K562 (cell line): ENCODE data around the gene TMEM116. TPM values are rescaled to one million over a fixed set of nuclear protein-coding genes. Genes with fewer than 3 reads are reported as not detected.
A peak's percentile ranks its signal among the peaks of the same experiment; 100 is the strongest.

Experiments
- ATAC-seq: fragments of 200-7000 bp; cut with Tn5 transposase; 3 replicates; pipeline ENCODE4 v1.9.1; 2020; ENCODE audit warnings: moderate library complexity
- BruUV-seq: library from RNA; stranded (reverse); fragments of 400-500 nt; replicated peaks from 2 replicates; lab custom pipeline; 2021; lab: Mats Ljungman, UMichigan
- CTCF ChIA-PET: fragments of 300-600 bp; formaldehyde crosslinking; extraction: SDS; loops from one replicate; lab custom pipeline; 2021; ENCODE audit warnings: low intra/inter-chr PET ratio; lab: Yijun Ruan, JAX
- POLR2A ChIA-PET: fragments of 300-600, 350-650 bp; sonication (Branson Sonifier 250); formaldehyde crosslinking; extraction: SDS; loops from one replicate; lab custom pipeline; 2021; ENCODE audit warnings: antibody characterized with exemption, inconsistent platforms; lab: Yijun Ruan, JAX
- DNase-seq, 4 experiments: peaks; one replicate each; pipeline versions ENCODE4 v3.0.0 to v3.0.0-alpha.2; 2011 to 2018; ENCODE audit warnings: low spot score in 3 of 4, mixed read lengths in 3 of 4; ENCODE audit errors: extremely low read depth in 1 of 4
- FAIRE-seq: peaks from 2 replicates; lab custom pipeline; 2011; peaks lifted over from hg19 to GRCh38; lab: Jason Lieb, UNC
- H2AFZ ChIP-seq: 2 replicates; pipeline ENCODE4 v1.6.0; 2011; ENCODE audit warnings: low read depth, low read length, control low read depth, inconsistent platforms
- H3K27ac ChIP-seq: fragments of 200-600 bp; 3 replicates; pipeline ENCODE4 v1.8.0; 2011; ENCODE audit warnings: low read depth, mild to moderate bottlenecking, control low read depth, inconsistent platforms, low read length, moderate library complexity, mixed read lengths; ENCODE audit errors: extremely low read depth
- H3K27me3 ChIP-seq, 2 experiments: fragments of 300-600 bp in 1 of 2; 2 replicates in 1 of 2; 3 replicates in 1 of 2; pipeline versions ENCODE4 v1.6.0 to v1.8.0; 2011; ENCODE audit warnings: inconsistent platforms in 2 of 2, low read length in 2 of 2, mild to moderate bottlenecking in 1 of 2, mixed read lengths in 1 of 2, moderate library complexity in 1 of 2; ENCODE audit not compliant: control insufficient read depth in 2 of 2, insufficient read depth in 2 of 2
- H3K36me3 ChIP-seq: fragments of 300-600 bp; 3 replicates; pipeline ENCODE4 v1.8.0; 2011; ENCODE audit warnings: mild to moderate bottlenecking, low read length, inconsistent platforms; ENCODE audit not compliant: control insufficient read depth, insufficient read depth
- H3K4me1 ChIP-seq, 2 experiments: fragments of 200-600 bp in 1 of 2; replicated peaks in 1 of 2; 2 replicates in 1 of 2; 3 replicates in 1 of 2; pipeline versions ENCODE4 v1.5.1 to v1.8.0; 2011; ENCODE audit warnings: inconsistent platforms in 2 of 2, low read length in 2 of 2, mild to moderate bottlenecking in 1 of 2, mixed read lengths in 1 of 2, moderate library complexity in 1 of 2; ENCODE audit not compliant: control insufficient read depth in 2 of 2, insufficient read depth in 2 of 2
- H3K4me2 ChIP-seq: 2 replicates; pipeline ENCODE4 v1.6.1; 2011; ENCODE audit warnings: low read length, control low read depth, inconsistent platforms, mixed read lengths; ENCODE audit not compliant: insufficient read depth
- H3K4me3 ChIP-seq: fragments of 200-600 bp; sonication (generic), shearing (Covaris generic); 2 replicates; pipeline ENCODE4 v1.5.1; 2016; ENCODE audit warnings: control low read depth, inconsistent platforms
- H3K79me2 ChIP-seq: fragments of 200-600 bp; 3 replicates; pipeline ENCODE4 v1.8.0; 2011; ENCODE audit warnings: low read length, inconsistent platforms; ENCODE audit not compliant: control insufficient read depth, insufficient read depth
- H3K9ac ChIP-seq, 2 experiments: 2 replicates each; pipeline versions ENCODE4 v1.6.0 to v1.6.1; 2011; ENCODE audit warnings: low read depth in 2 of 2, low read length in 2 of 2, control low read depth in 1 of 2, inconsistent platforms in 1 of 2, mild to moderate bottlenecking in 1 of 2, mixed read lengths in 1 of 2; ENCODE audit not compliant: insufficient read depth in 1 of 2
- H3K9me1 ChIP-seq: one replicate; pipeline ENCODE4 v1.6.0; 2011; ENCODE audit warnings: inconsistent platforms, mild to moderate bottlenecking, low read length, moderate library complexity; ENCODE audit not compliant: control insufficient read depth, insufficient read depth
- H3K9me3 ChIP-seq: replicated peaks from 2 replicates; pipeline ENCODE4 v1.5.1; 2011; ENCODE audit warnings: low read depth, low read length, inconsistent platforms; ENCODE audit not compliant: control insufficient read depth, insufficient read depth
- H4K20me1 ChIP-seq: replicated peaks from 2 replicates; pipeline ENCODE4 v1.6.1; 2011; ENCODE audit warnings: low read length, inconsistent platforms, mixed read lengths; ENCODE audit not compliant: control insufficient read depth, insufficient read depth
- SIN3A ChIP-seq, 2 experiments: fragments of 150-350 bp in 1 of 2; IDR thresholded peaks; 2 replicates each; pipeline ENCODE4 v1.6.1; 2011 to 2016; ENCODE audit warnings: borderline replicate concordance in 2 of 2, low read depth in 2 of 2, low read length in 2 of 2, mild to moderate bottlenecking in 2 of 2, moderate library complexity in 2 of 2; ENCODE audit not compliant: control insufficient read depth in 1 of 2
- SOX6 ChIP-seq: fragments of 450-650 bp; IDR thresholded peaks from 2 replicates; pipeline ENCODE4 v1.6.1; 2014; ENCODE audit warnings: mild to moderate bottlenecking
- TBL1XR1 ChIP-seq, 2 experiments: IDR thresholded peaks; 2 replicates each; pipeline ENCODE4 v1.6.1; 2012; ENCODE audit warnings: improper control_type of control experiment in 2 of 2, low read length in 2 of 2, mild to moderate bottlenecking in 1 of 2
- ZNF146 ChIP-seq: IDR thresholded peaks from one replicate; pipeline ENCODE4 v1.6.1; 2018; ENCODE audit warnings: missing compliant biosample characterization; ENCODE audit not compliant: unreplicated experiment
- ZNF696 ChIP-seq: fragments of 250-450 bp; sonication (Bioruptor Pico); conservative IDR thresholded peaks from 2 replicates; pipeline ENCODE4 v1.4.0; 2020; ENCODE audit warnings: mild to moderate bottlenecking, moderate library complexity
- WGBS: fragments of 100-300 bp; shearing (Covaris generic); methylation state at CpG from one replicate; pipeline ENCODE4 v1.1.6; 2016; ENCODE audit warnings: low coverage, mixed read lengths; ENCODE audit not compliant: insufficient coverage; ENCODE audit errors: missing lambda C conversion rate; 5-methylcytosine and 5-hydroxymethylcytosine counted together
- in situ Hi-C: fragments of 300-500 bp; cut with MboI; formaldehyde crosslinking; loops from 4 replicates; pipeline ENCODE4 v1.15.0; 2018; ENCODE audit warnings: inconsistent platforms, mixed read lengths
- intact Hi-C: fragments of 100-400 bp; cut with micrococcal nuclease; formaldehyde crosslinking; loops from 2 replicates; pipeline ENCODE4 v1.14.2; 2022
- polyA plus RNA-seq, 8 experiments: library from polyadenylated mRNA; depleted of rRNA in 4 of 8; stranded (reverse) in 5 of 8; unstranded in 3 of 8; fragments of >200 nt; fragmentation: Nextera tagmentation in 2 of 8; fragmentation: Illumina TruSeq in 1 of 8; extraction: Ambion mirVana in 2 of 8; extraction: Trizol in 1 of 8; gene quantifications; 2 replicates each; pipeline versions ENCODE4 v1.2.1 to v1.2.3, GENCODE V29; 2011 to 2014; ENCODE audit warnings: inconsistent platforms in 1 of 8, missing spikeins in 1 of 8
- total RNA-seq, 7 experiments: library from RNA; depleted of rRNA in 6 of 7; stranded (reverse); fragments of >200 nt in 6 of 7; fragmentation: Illumina TruSeq in 2 of 7; extraction: Trizol in 2 of 7; gene quantifications; 2 replicates each; pipeline versions ENCODE4 v1.2.1 to v1.2.3, GENCODE V29; 2011 to 2021; ENCODE audit warnings: low replicate concordance in 1 of 7
- TF ChIP-seq, protein P1 (sequence below): IDR thresholded peaks from 2 replicates; pipeline ENCODE4 v1.6.1; 2012; ENCODE audit warnings: low read depth, low read length, improper control_type of control experiment, borderline replicate concordance
- TF ChIP-seq, protein P2 (sequence below): fragments of 200-800 bp; sonication (Bioruptor generic); IDR thresholded peaks from 2 replicates; pipeline ENCODE4 v1.6.1; 2017; ENCODE audit warnings: missing genetic modification characterization, missing compliant biosample characterization

Gene TMEM116
- total and polyA plus RNA-seq, 9 of the 15 experiments (the other 6 are each of a cell fraction or from before 2014, with no cell fraction given) = 5.2 to 78.6 (median 13.9) TPM

DNA sequence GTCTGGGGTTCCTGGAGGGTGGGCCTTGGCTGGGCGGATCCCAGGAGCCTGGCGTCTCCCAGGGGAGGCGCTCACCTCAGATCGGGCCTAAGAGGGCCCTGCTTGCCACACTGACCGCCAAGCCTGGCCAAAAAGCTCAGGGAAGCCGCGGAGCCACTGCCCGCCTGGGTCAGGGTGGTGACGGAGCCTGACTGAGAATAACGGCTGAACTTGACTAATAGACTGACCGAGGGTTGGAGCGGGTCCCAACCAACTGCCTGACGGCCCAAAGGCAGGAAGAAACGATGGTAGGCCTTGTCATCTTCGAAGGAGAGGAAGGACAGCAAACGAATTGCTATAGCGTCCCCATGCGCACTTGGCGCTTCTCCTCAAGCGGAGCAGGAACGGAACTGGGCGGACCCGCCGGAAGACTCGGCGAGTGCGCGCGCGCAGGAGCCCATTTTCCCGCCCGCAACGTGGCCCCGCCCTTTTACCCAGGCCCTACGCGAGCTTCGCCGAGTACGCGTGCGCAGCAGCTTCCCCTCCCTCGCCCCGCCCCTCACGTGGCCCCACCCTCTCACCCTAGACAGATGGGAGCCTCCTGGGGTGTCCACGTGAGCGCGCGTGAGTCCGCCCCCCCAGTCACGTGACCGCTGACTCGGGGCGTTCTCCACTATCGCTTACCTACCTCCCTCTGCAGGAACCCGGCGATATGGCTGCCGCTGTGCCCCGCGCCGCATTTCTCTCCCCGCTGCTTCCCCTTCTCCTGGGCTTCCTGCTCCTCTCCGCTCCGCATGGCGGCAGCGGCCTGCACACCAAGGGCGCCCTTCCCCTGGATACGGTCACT, at the start of gene TMEM116, which contains the start of gene ERP29 (continued):
- TF ChIP-seq SIN3A (IDR thresholded peaks at IDR 0.05; ENCODE audit: borderline replicate concordance in 2 of 2, control insufficient read depth in 1 of 2, low read depth in 2 of 2, low read length in 2 of 2) = peak; percentile 71 to 92; a peak in 3 of 4 replicates
- TF ChIP-seq SOX6 = peak; percentile 28
- TF ChIP-seq, all 486 proteins: peak for 201

DNA sequence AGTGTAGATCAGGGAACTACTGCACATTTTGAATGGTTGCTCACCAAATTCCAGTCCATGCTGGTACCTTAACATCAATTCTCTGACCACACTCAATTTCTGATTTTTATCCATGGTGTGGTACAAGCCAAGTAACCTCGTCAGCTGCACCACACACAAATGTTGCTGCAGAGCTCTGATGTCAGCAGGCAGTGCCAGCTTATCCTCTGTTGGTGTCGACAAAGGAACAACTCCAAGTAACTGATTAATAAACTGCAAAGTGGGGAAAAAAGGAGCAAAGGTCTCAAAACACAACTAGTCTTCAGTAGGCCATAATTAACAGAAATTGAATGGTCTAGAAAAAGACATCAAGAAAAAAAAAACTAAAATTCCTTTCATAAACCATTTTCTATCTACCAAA, 48.2 kb upstream of the TMEM116 start:
- BruUV-seq = no TSS peak
- WGBS = 100% methylated on average over 2 of the region's 2 CpGs
- FAIRE-seq (no peak), DNase-seq (no peak), ATAC-seq (no peak)
- Histone ChIP-seq H3K27me3 (no peaks in the 10 kb centered on the region), H3K4me3 (no peak overlapping the region), H3K4me1 (no peaks in the 10 kb centered on the region), H2AFZ (no peak overlapping the region), H3K36me3 (peaks cover 85% of the 10 kb centered on the region), H3K9ac (no peak overlapping the region), H3K9me3 (no peaks in the 10 kb centered on the region), H3K79me2 (no peaks in the 10 kb centered on the region; the same call in 2 of the 3 replicates), H3K4me2 (no peak overlapping the region), H3K27ac (no peak overlapping the region), H4K20me1 (no peaks in the 10 kb centered on the region), H3K9me1 (no peaks in the 10 kb centered on the region)
- in situ Hi-C loops = no loop called here
- TF ChIP-seq, protein P1, sequence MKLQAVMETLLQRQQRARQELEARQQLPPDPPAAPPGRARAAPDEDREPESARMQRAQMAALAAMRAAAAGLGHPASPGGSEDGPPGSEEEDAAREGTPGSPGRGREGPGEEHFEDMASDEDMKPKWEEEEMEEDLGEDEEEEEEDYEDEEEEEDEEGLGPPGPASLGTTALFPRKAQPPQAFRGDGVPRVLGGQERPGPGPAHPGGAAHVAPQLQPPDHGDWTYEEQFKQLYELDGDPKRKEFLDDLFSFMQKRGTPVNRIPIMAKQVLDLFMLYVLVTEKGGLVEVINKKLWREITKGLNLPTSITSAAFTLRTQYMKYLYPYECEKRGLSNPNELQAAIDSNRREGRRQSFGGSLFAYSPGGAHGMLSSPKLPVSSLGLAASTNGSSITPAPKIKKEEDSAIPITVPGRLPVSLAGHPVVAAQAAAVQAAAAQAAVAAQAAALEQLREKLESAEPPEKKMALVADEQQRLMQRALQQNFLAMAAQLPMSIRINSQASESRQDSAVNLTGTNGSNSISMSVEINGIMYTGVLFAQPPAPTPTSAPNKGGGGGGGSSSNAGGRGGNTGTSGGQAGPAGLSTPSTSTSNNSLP = no peak
- TF ChIP-seq ZNF696 (CRISPR knock-in tag) (no peak), TBL1XR1 (IDR thresholded peaks at IDR 0.05; ENCODE audit: low read length in 2 of 2) (no peak), ZNF146 (CRISPR knock-in tag) (no peak)
- TF ChIP-seq, protein P2, sequence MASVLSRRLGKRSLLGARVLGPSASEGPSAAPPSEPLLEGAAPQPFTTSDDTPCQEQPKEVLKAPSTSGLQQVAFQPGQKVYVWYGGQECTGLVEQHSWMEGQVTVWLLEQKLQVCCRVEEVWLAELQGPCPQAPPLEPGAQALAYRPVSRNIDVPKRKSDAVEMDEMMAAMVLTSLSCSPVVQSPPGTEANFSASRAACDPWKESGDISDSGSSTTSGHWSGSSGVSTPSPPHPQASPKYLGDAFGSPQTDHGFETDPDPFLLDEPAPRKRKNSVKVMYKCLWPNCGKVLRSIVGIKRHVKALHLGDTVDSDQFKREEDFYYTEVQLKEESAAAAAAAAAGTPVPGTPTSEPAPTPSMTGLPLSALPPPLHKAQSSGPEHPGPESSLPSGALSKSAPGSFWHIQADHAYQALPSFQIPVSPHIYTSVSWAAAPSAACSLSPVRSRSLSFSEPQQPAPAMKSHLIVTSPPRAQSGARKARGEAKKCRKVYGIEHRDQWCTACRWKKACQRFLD (CRISPR knock-in tag) = no peak
- POLR2A ChIA-PET = interaction anchor here (0.6 to 1.2 kb wide), 3 partner anchors 12 to 126 kb away, joined by 3 read pairs; no protein-coding TSS in a partner anchor
- intact Hi-C loops = no loop called here
- CTCF ChIA-PET = no interaction called here
